DMS53 treated with DMSO at 0.1 percent for 48 hours (cell line): ENCODE data around the gene FLT3LG.
A peak's percentile ranks its signal among the peaks of the same experiment; 100 is the strongest.
"Not testable (repeated sequence)": the region's sequence is repeated elsewhere in the genome, so short reads cannot be mapped to it uniquely, and the experiment has no call there.

ENCODE experiments used
- DNase-seq: peaks from one replicate; lab custom pipeline; 2025; ENCODE audit not compliant: unreplicated experiment; lab: John Stamatoyannopoulos, UW

Gene FLT3LG

DNA sequence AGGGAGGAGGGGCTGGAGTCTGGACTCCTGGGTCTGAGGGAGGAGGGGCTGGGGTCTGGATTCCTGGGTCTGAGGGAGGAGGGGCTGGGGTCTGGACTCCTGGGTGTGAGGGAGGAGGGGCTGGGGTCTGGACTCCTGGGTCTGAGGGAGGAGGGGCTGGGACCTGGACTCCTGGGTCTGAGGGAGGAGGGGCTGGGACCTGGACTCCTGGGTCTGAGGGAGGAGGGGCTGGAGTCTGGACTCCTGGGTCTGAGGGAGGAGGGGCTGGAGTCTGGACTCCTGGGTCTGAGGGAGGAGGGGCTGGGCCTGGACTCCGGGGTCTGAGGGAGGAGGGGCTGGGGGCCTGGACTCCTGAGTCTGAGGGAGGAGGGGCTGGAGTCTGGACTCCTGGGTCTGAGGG lies 12.9 kb upstream of the FLT3LG start:
- not testable (repeated sequence) for DNase-seq

DNA sequence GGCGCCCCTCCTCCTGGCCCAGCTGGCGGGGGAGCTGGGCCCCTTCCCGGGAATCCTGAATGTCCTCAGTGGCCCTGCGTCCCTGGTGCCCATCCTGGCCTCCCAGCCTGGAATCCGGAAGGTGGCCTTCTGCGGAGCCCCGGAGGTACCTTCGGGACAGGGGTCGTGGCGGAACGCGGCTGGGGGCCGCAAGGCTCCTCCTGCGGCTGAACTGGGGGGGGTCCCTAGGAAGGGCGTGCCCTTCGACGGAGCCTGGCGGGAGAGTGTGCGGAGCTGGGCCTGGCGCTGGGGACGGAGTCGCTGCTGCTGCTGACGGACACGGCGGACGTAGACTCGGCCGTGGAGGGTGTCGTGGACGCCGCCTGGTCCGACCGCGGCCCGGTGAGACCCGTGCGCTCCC lies 12.4 kb upstream of the FLT3LG start:
- DNase-seq = no peak

DNA sequence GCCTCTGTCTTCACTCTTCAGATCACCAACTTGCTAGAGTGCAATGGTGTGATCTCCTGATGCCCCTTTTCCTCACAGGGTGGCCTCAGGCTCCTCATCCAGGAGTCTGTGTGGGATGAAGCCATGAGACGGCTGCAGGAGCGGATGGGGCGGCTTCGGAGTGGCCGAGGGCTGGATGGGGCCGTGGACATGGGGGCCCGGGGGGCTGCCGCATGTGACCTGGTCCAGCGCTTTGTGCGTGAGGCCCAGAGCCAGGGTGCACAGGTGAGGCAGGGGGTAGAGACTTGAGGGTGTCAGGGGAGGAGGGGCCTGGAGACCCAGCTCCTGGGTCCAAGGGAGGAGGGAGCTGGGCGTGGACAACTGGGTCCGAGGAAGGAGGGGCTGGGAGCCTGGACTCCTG lies 11.5 kb upstream of the FLT3LG start:
- no peak for DNase-seq

DNA sequence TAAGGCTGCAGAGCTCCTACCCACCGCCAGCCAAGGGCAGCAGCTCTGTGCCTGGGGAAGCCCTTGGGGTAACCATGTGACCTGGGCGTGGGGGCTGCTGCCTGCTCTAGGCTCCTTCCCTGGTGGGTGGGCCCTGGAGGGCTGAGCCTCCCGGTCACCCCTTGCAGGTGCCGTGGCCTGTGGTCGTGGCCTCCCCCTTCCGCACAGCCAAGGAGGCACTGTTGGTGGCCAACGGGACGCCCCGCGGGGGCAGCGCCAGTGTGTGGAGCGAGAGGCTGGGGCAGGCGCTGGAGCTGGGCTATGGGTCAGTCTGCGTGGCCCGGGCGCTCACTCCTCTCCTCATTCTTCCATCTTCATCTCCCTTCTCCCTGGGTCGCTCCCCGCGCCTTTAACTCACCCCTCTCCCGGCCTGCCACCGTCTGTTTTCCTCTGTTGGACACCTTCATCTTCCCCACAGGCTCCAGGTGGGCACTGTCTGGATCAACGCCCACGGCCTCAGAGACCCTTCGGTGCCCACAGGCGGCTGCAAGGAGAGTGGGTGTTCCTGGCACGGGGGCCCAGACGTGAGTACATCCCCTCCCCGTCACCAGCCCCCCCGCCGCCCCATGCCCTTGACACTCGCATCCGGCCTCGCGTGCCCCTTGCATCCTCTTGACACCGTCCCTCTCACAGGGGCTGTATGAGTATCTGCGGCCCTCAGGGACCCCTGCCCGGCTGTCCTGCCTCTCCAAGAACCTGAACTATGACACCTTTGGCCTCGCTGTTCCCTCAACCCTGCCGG lies 9.9 kb upstream of the FLT3LG start:
- DNase-seq = no peak

DNA sequence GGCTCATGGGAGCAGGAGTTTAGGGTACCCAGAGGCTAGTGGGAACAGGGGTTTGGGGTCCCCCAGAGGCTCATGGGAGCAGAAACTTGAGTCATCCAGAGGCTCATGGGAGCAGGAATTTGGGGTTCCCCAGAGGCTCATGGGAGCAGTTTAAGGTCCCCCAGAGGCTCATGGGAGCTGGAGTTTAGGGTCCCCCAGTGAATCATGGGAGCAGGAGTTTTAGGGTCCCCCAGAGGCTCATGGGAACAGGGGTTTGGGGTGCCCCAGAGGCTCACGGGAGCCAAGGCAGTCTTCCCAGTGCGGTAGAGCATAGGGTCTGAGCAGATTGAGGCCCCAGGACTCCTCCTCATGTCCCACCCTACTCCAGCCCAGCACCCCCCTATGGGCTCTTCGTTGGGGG lies 8.6 kb upstream of the FLT3LG start:
- no peak for DNase-seq

DNA sequence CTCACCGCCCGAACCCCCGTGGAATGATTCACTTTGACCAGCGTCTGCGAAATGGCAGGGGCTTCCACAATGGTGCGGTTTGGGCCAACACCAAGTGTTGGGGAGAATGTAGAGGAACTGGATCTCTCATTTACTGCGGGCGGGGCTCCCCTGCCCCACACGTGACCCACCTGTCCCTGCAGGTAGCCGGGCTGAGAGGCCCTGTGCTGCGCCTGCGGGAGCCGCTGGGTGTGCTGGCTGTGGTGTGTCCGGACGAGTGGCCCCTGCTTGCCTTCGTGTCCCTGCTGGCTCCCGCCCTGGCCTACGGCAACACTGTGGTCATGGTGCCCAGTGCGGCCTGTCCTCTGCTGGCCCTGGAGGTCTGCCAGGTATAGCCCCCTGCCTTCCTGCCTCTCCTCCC lies 5.8 kb upstream of the FLT3LG start:
- no peak for DNase-seq

DNA sequence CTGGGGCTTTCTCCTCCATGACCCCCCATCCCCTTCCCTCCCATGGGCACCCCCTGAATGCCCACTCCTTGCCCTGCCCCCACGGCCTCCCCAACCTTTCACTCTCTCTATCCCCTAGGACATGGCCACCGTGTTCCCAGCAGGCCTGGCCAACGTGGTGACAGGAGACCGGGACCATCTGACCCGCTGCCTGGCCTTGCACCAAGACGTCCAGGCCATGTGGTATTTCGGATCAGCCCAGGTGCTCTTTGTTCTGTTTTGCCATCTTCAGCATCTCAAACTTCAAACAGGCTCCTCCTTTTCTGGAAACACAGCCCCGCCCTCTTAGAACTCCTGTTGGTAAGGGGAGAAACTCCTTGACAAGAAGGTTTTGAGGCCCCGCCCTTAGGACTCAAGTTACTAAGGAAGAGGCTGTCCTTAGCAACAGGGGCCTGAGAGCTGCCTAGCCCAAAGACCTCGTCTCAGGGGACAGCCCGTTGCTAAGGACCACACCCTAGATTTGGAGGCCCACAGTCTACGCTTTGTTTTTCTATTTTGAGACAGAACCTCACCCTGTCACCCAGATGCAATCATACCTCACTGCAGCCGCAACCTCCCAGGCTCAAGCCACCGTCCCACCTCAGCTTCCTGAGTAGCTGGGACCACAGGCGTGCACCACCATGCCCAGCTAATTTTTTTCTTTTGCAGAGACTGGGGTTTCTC lies 5.1 kb upstream of the FLT3LG start:
- no peak for DNase-seq

DNA sequence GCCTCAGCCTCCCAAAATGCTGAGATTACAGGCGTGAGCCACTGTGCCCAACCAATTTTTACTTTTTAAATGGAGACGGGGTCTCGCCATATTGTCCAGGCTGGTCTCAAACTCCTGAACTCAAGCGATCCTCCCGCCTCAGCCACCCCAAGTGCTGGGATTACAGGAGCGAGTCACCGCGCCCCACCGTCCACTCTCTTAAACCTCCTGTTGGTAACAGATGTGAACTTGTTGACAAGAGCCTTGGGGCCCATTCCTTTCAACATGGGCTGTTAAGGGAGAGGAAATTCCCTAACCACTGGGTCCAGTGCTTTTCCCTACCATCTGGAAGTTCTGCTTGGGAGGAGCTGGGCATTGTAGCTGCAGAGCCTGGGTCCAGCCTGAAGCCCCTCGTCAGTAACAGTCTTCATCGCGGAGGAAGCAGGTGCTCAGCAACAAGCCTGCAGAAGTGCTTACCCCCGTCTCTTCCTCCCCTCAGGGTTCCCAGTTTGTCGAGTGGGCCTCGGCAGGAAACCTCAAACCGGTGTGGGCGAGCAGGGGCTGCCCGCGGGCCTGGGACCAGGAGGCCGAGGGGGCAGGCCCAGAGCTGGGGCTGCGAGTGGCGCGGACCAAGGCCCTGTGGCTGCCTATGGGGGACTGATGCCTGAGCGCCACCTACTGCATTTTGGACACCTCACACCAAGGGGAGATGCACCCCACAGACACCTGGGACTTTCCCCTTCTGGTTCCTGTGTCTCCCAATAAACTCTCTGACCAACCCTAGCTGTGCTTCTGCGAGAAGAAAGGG lies 4.0 kb upstream of the FLT3LG start:
- no peak for DNase-seq

DNA sequence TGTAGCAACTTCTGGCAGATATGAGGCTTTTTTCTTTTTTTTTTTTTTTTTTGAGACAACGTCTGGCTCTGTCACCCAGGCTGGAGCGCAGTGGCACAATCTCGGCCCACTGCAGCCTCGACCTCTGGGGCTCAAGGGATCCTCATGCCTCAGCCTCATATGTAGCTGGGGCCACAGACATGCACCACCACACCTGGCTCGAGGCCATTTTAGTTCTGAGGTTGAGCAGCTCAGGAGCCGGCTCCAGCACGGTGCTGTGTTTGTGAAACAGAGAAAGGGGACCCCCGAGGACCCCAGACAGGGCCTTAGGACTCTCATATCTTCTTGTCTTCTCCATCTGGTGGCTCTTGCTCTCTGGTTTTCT lies 3.4 kb upstream of the FLT3LG start:
- no peak for DNase-seq

DNA sequence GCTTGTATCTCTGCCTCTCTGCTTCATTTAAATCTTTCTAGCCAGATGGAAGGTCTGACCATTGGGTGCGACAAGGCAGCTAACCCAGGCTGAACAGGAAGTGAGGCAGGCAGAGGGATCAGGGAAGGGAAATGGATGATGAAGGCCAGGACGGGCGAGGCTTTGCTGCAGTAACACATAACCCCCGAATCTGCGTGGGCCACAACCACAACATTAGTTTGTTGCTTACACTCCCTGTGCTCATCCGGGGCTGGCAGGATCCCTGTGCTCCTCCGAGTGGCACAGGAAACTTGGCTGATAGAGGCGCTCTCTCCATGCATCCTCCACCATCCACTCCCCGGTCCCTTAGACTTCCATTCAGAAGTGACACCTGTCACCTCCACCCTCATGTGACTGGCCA lies 1.1 kb upstream of the FLT3LG start:
- no peak for DNase-seq

DNA sequence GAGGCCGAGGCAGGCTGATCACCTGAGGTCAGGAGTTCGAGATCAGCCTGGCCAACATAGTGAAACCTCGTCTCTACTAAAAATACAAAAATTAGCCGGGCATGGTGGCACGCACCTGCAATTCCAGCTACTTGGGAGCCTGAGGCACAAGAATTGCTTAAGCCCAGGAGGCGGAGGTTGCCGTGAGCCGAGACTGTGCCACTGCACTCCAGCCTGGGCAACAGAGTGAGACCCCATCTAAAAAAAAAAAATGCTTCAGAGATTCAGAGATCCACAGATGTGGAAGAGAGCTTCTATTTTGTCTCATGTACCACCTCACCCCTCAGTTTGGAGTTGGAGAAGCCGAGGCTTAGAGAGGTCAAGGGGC lies 531 bp upstream of the FLT3LG start:
- DNase-seq = not testable (repeated sequence)

DNA sequence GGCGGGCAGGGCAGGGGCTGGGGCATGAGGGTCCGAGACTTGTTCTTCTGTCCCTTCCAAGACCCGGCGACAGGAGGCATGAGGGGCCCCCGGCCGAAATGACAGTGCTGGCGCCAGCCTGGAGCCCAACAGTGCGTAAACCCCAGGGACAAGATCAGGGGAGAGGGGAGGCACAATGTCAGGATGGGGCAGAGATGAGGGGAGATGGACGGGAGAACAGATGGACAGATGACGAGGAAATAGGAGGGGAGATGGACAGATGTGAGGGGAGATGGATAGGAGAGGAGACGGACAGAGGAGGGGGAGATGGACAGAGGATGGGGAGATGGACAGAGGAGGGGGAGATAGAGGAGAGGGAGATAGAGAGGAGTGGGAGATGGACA lies 518 bp downstream of the FLT3LG start:
- no peak for DNase-seq

DNA sequence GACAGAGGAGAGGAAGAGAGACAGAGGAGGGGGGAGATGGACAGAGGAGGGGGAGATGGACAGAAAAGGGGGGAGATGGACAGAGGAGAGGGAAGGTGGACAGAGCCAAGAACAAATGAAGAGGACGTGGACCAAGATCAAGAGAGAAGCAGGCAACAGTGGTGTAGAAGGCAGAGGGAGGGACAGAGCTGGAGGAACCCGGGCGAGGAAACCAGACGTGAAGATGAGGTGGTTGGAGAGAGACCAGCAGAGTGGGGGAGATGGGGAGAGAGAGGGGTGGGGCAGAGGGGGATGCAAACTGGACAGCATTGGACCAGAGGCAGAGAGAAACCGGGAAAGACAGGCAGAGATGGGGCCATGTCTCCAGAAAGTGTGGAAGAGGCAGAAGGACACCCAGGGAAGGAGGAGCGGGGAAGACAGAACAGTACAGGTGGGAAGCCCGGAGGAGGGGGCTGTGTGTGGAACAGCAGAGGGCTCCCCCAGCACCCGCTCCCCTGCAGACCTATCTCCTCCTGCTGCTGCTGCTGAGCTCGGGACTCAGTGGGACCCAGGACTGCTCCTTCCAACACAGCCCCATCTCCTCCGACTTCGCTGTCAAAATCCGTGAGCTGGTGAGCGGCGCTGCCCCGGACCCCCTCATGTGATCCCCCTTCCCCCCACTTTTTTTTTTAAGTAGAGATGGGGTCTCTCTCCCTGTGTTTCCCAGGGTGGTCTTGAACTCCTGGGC lies 1.3 kb downstream of the FLT3LG start:
- DNase-seq = no peak

DNA sequence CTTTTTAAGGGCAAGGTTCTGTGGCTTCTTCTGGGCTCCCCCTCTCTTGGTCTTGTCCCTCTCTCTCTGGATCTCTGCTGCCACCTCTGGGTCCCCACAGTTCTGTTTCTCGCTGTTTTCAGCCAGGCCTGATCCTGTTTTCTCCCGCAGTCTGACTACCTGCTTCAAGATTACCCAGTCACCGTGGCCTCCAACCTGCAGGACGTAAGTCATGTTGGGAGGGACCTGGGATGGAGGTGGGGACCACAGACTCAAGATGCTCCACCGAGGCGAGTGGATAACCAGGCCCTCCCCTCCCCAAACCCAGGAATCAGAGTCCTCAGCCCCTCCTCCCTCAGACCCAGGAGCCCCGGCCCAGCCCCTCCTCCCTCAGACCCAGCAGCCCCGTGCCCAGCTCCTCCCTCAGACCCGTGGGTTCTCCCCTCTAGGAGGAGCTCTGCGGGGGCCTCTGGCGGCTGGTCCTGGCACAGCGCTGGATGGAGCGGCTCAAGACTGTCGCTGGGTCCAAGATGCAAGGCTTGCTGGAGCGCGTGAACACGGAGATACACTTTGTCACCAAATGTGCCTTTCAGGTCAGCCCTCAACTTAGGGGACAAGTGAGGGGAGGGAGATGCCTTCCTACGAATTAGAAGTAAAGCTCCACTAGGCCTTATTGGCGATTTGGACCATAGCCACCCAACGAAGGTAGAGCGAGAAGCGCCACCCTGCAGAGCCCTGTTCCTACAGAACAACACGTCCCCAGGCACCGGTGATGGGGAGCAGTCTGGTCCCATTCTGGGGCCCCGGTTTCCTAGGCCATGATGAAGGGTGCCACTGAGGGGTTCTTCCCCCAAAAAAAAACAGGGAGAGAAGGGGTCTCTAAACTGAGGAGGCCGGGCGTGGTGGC lies 2.2 kb downstream of the FLT3LG start:
- DNase-seq = peak; percentile 22

DNA sequence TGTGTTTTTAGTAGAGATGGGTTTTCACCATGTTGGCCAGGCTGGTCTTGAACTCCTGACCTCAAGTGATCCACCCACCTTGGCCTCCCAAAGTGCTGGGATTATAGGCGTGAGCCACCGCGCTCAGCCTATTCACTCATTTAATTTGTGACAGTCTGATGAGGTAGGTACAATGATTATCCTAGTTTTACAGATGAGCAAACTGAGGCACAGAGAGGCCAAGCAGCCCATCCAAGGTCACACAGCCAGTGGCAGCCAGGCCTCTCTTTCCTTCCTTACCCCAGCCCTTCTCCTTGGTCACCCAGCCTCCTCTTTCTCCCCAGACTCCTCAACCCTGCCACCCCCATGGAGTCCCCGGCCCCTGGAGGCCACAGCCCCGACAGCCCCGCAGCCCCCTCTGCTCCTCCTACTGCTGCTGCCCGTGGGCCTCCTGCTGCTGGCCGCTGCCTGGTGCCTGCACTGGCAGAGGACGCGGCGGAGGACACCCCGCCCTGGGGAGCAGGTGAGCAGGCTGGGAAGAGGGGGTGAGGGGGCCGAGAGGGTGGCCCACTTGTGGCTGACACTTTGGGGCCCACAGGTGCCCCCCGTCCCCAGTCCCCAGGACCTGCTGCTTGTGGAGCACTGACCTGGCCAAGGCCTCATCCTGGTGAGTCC lies 6.1 kb downstream of the FLT3LG start:
- DNase-seq = no peak

DNA sequence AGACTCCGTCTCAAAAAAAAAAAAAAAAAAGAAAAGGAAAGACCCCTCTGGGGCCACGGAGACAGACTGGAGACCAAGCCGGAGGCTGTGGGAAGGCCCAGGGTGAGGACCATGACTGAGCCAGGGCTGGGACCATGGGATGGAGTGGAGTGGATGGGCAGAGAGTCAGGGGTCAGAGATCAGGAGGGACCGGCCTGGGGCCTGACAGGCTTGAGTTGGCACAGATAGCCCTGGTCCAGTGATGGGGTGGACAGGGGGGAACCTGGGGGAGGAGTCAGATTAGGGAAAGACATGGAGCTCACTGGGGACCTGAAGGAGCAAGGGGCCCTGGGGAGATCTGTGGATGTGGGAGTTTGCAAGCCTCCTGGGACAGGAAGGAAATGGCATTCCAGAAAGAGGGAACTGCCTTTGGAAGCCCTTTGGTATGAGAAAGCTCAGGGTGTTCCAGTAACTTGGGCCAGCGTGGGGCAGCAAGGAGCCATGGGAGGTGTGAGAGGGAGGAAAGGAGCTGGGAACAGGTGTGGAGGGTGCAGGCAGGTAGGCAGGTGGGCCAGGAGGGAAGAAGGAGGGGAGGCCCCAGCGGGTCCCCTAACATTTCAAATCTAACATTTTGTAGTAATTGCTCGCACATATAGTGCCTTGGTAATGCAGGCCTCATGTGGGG lies 7.1 kb downstream of the FLT3LG start:
- no peak for DNase-seq

DNA sequence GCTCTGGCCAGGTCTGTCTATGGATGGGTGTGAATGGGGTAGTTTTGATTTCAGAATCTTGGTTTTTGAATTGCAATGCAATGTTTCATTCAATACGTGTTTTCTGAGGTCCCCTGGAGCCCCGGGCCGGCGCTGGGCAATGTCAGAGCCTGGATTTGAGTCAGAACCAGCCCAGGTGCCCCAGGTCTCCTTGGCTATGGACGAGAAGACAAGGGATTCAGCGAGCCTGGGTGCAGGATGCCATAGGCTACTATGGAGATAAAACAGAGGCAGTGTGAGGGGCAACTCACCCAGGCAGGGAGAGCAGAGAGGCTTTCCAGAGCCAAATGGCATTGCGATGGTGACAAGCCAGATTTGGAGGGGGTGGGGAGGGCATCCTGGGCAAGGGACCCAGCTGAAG lies 12.2 kb downstream of the FLT3LG start:
- no peak for DNase-seq

DNA sequence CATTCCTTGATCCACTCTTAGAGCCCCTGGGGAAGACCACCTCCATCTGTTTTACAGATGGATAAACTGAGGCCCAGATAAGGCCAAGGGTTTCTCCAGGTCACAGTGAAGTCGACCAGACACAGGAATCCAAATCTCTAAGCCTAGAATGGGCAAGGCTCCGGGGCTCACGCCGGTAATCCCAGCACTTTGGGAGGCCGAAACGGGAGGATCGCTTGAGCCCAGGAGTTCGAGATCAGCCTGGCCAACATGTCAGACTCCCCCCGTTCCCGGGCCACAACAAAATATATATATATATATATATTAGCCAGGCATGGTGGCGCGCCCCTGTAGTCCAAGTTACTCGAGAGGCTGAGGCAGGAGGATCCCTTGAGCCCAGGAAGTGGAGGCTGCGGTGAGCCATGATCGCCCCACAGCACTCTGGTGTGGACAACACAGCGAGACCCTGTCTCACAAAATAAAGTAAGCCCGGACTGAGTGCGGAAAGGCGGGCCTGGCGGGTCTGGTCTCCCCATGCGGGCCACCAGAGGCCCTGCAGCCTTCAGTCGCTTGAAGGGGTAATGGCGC lies 12.8 kb downstream of the FLT3LG start:
- no peak for DNase-seq
